ENCODE measurements around the gene PDP2.

Gene PDP2
- total RNA-seq, result 10.8 to 44.1 (median 28.7) reads per million in 9 experiments

GRCh38 chr16:66880288-66881013 is at the start of gene PDP2:
Gene PDP2, plus strand, starts transcription at chr16:66880515. Its CDS starts 3,770 bp downstream, at chr16:66884285.
- peak; percentile 84 to 89 (median 85) for DNase-seq
- no peaks in the 10 kb centered on the region for H3K9me3 Mint-ChIP-seq
- H3K4me1 Mint-ChIP-seq (ENCODE audit: low read depth in 2 of 2), result peaks cover 28 to 29% of the 10 kb centered on the region in 2 donors
- H3K4me3 Mint-ChIP-seq, result peak within 1 kb of the TSS; percentile 87 to 99
- peak; percentile 95 for ATAC-seq (replicated peaks)
- peaks cover 30% of the 10 kb centered on the region for H3K36me3 Mint-ChIP-seq (ENCODE audit: insufficient read depth)
- H3K27ac Mint-ChIP-seq, result peak within 1 kb of the TSS; percentile 90 to 96
- no peaks in the 10 kb centered on the region for H3K27me3 Mint-ChIP-seq

GRCh38 chr16:66832190-66832589 is 48.1 kb upstream of the PDP2 start:
- Mint-ChIP-seq H3K4me1 (ENCODE audit: low read depth in 2 of 2) (peaks cover 14 to 19% of the 10 kb centered on the region in 2 donors), H3K9me3 (no peaks in the 10 kb centered on the region), H3K36me3 (ENCODE audit: insufficient read depth) (peaks cover 6% of the 10 kb centered on the region), H3K27me3 (no peaks in the 10 kb centered on the region), H3K27ac (no peak overlapping the region), H3K4me3 (no peak overlapping the region)
- no peak for ATAC-seq (replicated peaks)
- DNase-seq, result no peak

DNA sequence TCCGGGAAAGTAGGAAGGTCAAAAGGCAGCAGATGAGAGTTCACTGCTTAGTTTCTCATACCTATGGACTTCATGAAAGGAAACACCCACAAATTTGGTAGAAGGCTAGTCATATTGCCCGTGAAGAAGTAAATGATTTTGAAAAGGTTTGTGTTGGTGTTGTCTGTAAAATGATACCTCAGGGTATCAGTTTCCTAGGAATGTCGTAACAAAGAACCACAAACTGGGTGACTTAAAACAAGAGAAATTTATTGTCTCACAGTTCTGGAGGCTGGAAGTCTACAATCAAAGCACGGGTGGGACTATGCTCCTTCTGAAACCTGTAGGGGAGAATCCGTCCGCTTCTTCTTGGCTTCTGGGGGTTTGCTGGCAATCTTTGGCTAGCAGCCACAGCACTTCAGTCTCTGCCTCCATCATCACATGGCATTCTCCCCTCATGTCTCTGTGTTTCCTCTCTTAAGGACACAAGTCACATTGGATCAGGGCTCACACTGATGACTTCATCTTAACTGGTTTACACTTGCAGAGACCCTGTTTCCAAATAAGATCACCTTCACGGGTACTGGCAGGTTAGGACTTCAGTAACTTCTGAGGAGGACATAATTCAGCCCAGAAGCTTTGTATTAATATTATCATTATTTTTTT is 47.5 kb upstream of the PDP2 start:
- Mint-ChIP-seq H3K36me3 (ENCODE audit: insufficient read depth) (peaks cover 6% of the 10 kb centered on the region), H3K27me3 (no peaks in the 10 kb centered on the region), H3K27ac (no peak overlapping the region), H3K4me1 (ENCODE audit: low read depth in 2 of 2) (peaks cover 12 to 16% of the 10 kb centered on the region in 2 donors), H3K4me3 (no peak overlapping the region), H3K9me3 (no peaks in the 10 kb centered on the region)
- DNase-seq (no peak), ATAC-seq (replicated peaks) (no peak)

GRCh38 chr16:66834746-66835145 is 45.6 kb upstream of the PDP2 start:
- no peaks in the 10 kb centered on the region for H3K9me3 Mint-ChIP-seq
- H3K27me3 Mint-ChIP-seq, result peaks cover 5 to 16% of the 10 kb centered on the region in 2 donors
- peaks cover 6% of the 10 kb centered on the region for H3K36me3 Mint-ChIP-seq (ENCODE audit: insufficient read depth)
- H3K4me3 Mint-ChIP-seq, result no peak overlapping the region
- no peaks in the 10 kb centered on the region for H3K4me1 Mint-ChIP-seq (ENCODE audit: low read depth in 2 of 2)
- ATAC-seq (replicated peaks) (no peak), DNase-seq (no peak)
- H3K27ac Mint-ChIP-seq, result no peak overlapping the region

DNA sequence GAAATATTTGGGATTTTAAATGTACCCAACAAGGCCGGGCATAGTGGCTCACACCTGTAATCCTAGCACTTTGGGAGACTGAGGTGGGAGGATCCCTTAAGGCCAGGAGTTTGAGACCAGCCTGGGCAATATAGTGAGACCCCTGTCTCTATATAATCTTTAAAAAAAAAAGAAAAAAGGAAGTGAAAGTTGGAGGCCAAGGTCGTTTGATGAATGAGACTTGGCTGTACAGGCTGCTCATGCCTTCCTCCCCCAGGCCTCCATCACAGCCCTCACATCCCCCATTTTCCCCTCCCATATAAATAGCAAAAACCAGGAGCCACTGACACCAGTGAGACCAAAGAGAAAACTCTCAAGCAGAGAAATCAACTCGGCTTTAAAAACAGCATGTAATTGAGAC is 39.4 kb upstream of the PDP2 start:
- Mint-ChIP-seq H3K36me3 (ENCODE audit: insufficient read depth) (peaks cover 3% of the 10 kb centered on the region), H3K4me1 (ENCODE audit: low read depth in 2 of 2) (peaks cover 4% of the 10 kb centered on the region in 2 donors), H3K4me3 (no peak overlapping the region), H3K27me3 (peaks cover 34 to 64% of the 10 kb centered on the region in 2 donors), H3K9me3 (no peaks in the 10 kb centered on the region), H3K27ac (no peak overlapping the region)
- DNase-seq (no peak), ATAC-seq (replicated peaks) (no peak)

- H3K9me3 Mint-ChIP-seq, result no peaks in the 10 kb centered on the region
- peaks cover 3% of the 10 kb centered on the region for H3K36me3 Mint-ChIP-seq (ENCODE audit: insufficient read depth)
- peaks cover 4% of the 10 kb centered on the region in 2 donors for H3K4me1 Mint-ChIP-seq (ENCODE audit: low read depth in 2 of 2)
- peak overlapping the region in 1 of 2 donors; percentile 58 for H3K27ac Mint-ChIP-seq
- no peak overlapping the region for H3K4me3 Mint-ChIP-seq
- ATAC-seq (replicated peaks) (no peak), DNase-seq (no peak)
- peaks cover 39 to 69% of the 10 kb centered on the region in 2 donors for H3K27me3 Mint-ChIP-seq
Measured at GRCh38 chr16:66841366-66841765, 38.9 kb upstream of the PDP2 start.

GRCh38 chr16:66842765-66843164 is 37.5 kb upstream of the PDP2 start:
- no peak for DNase-seq
- ATAC-seq (replicated peaks), result no peak
- no peak overlapping the region for H3K27ac Mint-ChIP-seq
- H3K9me3 Mint-ChIP-seq, result no peaks in the 10 kb centered on the region
- H3K36me3 Mint-ChIP-seq (ENCODE audit: insufficient read depth), result peaks cover 3% of the 10 kb centered on the region
- no peak overlapping the region for H3K4me3 Mint-ChIP-seq
- peaks cover 4% of the 10 kb centered on the region in 2 donors for H3K4me1 Mint-ChIP-seq (ENCODE audit: low read depth in 2 of 2)
- peaks cover 40 to 83% of the 10 kb centered on the region in 2 donors for H3K27me3 Mint-ChIP-seq

GRCh38 chr16:66843191-66843590 is 37.1 kb upstream of the PDP2 start:
- Mint-ChIP-seq H3K27ac (no peak overlapping the region), H3K4me1 (ENCODE audit: low read depth in 2 of 2) (peaks cover 4% of the 10 kb centered on the region in 2 donors), H3K9me3 (no peaks in the 10 kb centered on the region), H3K36me3 (ENCODE audit: insufficient read depth) (peaks cover 3% of the 10 kb centered on the region), H3K27me3 (peaks cover 40 to 85% of the 10 kb centered on the region in 2 donors), H3K4me3 (peak overlapping the region in 1 of 2 donors; percentile 25)
- ATAC-seq (replicated peaks) (no peak), DNase-seq (no peak)

DNA sequence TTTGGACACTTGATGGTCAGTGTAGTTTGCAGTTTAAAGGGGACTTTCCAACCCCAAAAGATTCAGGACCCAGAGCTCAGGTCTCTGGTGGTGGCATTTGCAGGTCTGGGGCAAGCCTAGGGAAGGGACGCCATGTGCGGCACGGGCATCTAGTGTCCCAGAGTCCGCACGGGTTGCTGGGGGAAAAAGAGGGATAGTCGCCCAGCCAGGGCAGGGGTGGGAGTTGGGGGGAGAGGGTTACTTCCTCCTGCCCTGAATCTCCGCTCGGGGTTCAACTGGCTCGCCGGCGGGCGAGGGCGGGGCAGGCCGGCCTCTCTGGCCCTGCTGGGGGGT is 36.3 kb upstream of the PDP2 start:
- no peaks in the 10 kb centered on the region for H3K9me3 Mint-ChIP-seq
- ATAC-seq (replicated peaks), result no peak
- no peak overlapping the region for H3K27ac Mint-ChIP-seq

GRCh38 chr16:66844342-66845079 is 35.8 kb upstream of the PDP2 start, which contains the start of gene CA7:
Gene CA7, plus strand, starts transcription at chr16:66844414. Its CDS starts 74 bp downstream, at chr16:66844488.
- no peaks in the 10 kb centered on the region for H3K9me3 Mint-ChIP-seq
- H3K36me3 Mint-ChIP-seq (ENCODE audit: insufficient read depth), result peaks cover 3% of the 10 kb centered on the region
- H3K27me3 Mint-ChIP-seq, result peaks cover 35 to 77% of the 10 kb centered on the region in 2 donors
- DNase-seq, result no peak
- peak within 1 kb of the TSS; percentile 64 to 68 for H3K4me3 Mint-ChIP-seq
- H3K27ac Mint-ChIP-seq, result no peak within 1 kb of the TSS
- peaks cover 4% of the 10 kb centered on the region in 2 donors for H3K4me1 Mint-ChIP-seq (ENCODE audit: low read depth in 2 of 2)
- ATAC-seq (replicated peaks), result no peak

More for the DNA sequence above, 36.3 kb upstream of the PDP2 start:
- peaks cover 40 to 82% of the 10 kb centered on the region in 2 donors for H3K27me3 Mint-ChIP-seq
- DNase-seq, result no peak
- H3K4me1 Mint-ChIP-seq (ENCODE audit: low read depth in 2 of 2), result peaks cover 4% of the 10 kb centered on the region in 2 donors
- peaks cover 3% of the 10 kb centered on the region for H3K36me3 Mint-ChIP-seq (ENCODE audit: insufficient read depth)
- H3K4me3 Mint-ChIP-seq, result peak overlapping the region; percentile 64 to 68

DNA sequence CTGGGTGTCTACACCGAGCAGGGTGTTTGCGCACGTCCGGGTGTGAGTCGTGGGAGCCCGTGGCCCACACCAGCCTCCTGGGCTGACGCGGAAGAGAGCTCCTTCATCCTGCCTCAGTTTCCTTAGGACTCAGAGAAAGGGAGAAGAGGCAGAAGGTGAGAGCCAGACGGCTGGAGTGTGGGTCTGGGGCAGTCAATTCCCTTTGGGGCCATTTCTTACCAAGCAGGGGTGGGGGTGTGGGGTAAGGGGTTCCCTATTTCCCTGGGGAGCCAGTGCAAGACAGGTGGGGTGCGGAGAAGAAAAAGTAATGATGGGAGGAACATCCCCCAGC is 35.3 kb upstream of the PDP2 start:
- no peak overlapping the region for H3K27ac Mint-ChIP-seq
- DNase-seq, result no peak
- no peaks in the 10 kb centered on the region for H3K9me3 Mint-ChIP-seq
- no peak for ATAC-seq (replicated peaks)
- H3K4me3 Mint-ChIP-seq, result peak overlapping the region in 1 of 2 donors; percentile 33
- peaks cover 3% of the 10 kb centered on the region for H3K36me3 Mint-ChIP-seq (ENCODE audit: insufficient read depth)
- H3K4me1 Mint-ChIP-seq (ENCODE audit: low read depth in 2 of 2), result peaks cover 4% of the 10 kb centered on the region in 2 donors
- H3K27me3 Mint-ChIP-seq, result peaks cover 35 to 76% of the 10 kb centered on the region in 2 donors

DNA sequence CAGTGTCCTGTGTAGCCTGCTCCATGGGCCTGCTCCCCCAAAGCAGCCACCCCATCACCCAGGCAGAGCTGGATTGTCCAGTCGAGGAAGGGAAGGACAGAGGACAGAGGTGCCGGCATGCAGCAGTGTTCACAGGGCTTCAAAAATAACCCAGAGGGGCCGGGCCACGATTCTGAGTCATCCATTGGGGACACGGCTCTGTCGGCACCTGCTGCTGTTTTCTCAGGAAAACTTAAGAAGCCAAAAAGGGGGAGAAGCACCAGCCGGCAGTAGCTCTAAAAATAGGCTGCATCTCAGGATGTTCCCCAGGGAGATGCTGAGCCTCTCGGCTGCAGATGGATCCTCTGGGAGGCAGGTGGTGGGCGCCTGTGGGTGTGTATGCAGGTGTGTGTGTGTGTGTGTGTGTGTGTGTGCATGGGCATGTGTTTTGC is 34.5 kb upstream of the PDP2 start:
- H3K4me1 Mint-ChIP-seq (ENCODE audit: low read depth in 2 of 2), result peaks cover 4% of the 10 kb centered on the region in 2 donors
- no peak overlapping the region for H3K27ac Mint-ChIP-seq
- DNase-seq (no peak), ATAC-seq (replicated peaks) (no peak)
- H3K36me3 Mint-ChIP-seq (ENCODE audit: insufficient read depth), result peaks cover 3% of the 10 kb centered on the region
- H3K27me3 Mint-ChIP-seq, result peaks cover 35 to 76% of the 10 kb centered on the region in 2 donors
- no peaks in the 10 kb centered on the region for H3K9me3 Mint-ChIP-seq
- no peak overlapping the region for H3K4me3 Mint-ChIP-seq

DNA sequence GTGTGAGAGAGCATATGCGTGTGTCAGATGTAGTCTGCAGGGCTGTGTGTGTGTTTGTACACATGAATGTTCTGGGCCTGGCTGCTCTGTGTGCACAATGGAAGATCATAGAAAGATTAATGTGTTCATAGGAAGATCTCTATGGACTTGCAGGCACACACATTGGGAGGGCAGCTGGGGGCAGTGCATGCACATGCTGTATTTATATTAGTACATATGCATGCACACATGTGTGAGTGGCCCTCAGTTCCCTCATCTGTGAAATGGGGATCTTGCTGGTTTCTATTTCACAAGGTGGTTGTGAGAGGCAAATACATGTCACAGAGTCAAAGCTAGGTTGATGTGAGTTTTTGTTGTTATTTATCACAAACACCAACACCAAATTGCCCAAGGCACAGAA is 34.0 kb upstream of the PDP2 start:
- peaks cover 3% of the 10 kb centered on the region for H3K36me3 Mint-ChIP-seq (ENCODE audit: insufficient read depth)
- ATAC-seq (replicated peaks) (no peak), DNase-seq (no peak)
- H3K4me1 Mint-ChIP-seq (ENCODE audit: low read depth in 2 of 2), result peaks cover 4% of the 10 kb centered on the region in 2 donors
- H3K9me3 Mint-ChIP-seq, result no peaks in the 10 kb centered on the region
- no peak overlapping the region for H3K27ac Mint-ChIP-seq
- H3K27me3 Mint-ChIP-seq, result peaks cover 35 to 75% of the 10 kb centered on the region in 2 donors
- H3K4me3 Mint-ChIP-seq, result no peak overlapping the region

Data from effector memory CD8-positive, alpha-beta T cell (primary cell).